ENCODE measurements around the gene TUFM.

Gene TUFM

GRCh38 chr16:28879841-28880588 is 33.9 kb upstream of the TUFM start:
- peaks cover 0 to 3% (median 0%) of the 10 kb centered on the region in 4 experiments for H3K36me3 ChIP-seq (ENCODE audit: control insufficient read depth in 4 of 4, insufficient read depth in 4 of 4, low read length in 3 of 4)

GRCh38 chr16:28879261-28879840 is 33.2 kb upstream of the TUFM start:
- Histone ChIP-seq H3K27ac (ENCODE audit: insufficient read depth in 1 of 2, low read depth in 1 of 2, low read length in 2 of 2, poor library complexity in 1 of 2, severe bottlenecking in 2 of 2) (peak overlapping the region in 1 of 2 experiments; percentile 14), H3K27me3 (replicated peaks in 2 of 5; ENCODE audit: control insufficient read depth in 4 of 5, insufficient read depth in 5 of 5, low read length in 4 of 5) (peaks cover 0 to 8% (median 0%) of the 10 kb centered on the region in 5 experiments), H3K9me3 (ENCODE audit: control extremely low read depth in 1 of 5, control insufficient read depth in 4 of 5, insufficient read depth in 2 of 5, low read depth in 1 of 5, low read length in 4 of 5) (no peaks in the 10 kb centered on the region), H3K4me3 (ENCODE audit: control insufficient read depth in 1 of 7, extremely low read depth in 1 of 7, insufficient read depth in 4 of 7, low read depth in 2 of 7, low read length in 6 of 7) (peak overlapping the region in 6 of 7 experiments; percentile 38 to 83 (median 72)), H3K4me1 (ENCODE audit: control extremely low read depth in 1 of 4, control insufficient read depth in 4 of 4, insufficient read depth in 4 of 4, low read length in 3 of 4) (peaks cover 2 to 33% (median 18%) of the 10 kb centered on the region in 4 experiments), H3K36me3 (ENCODE audit: control insufficient read depth in 4 of 4, insufficient read depth in 4 of 4, low read length in 3 of 4) (peaks cover 0 to 4% (median 3%) of the 10 kb centered on the region in 4 experiments)
- DNase-seq = no peak
- POLR2A ChIA-PET = interaction anchor here (0.6 kb wide), 1 partner anchor 17 kb away, joined by 5 read pairs; no protein-coding TSS in a partner anchor
- CTCF ChIA-PET = interaction anchor here (1.1 to 2.4 kb wide), 5 partner anchors 14 to 68 kb away, joined by 3 to 8 read pairs (median 6); partner anchors contain the start of gene RABEP2
- 3% methylated on average over 14 of the region's 27 CpGs for WGBS (ENCODE audit: insufficient coverage)

More at GRCh38 chr16:28879841-28880588, 33.9 kb upstream of the TUFM start:
- Histone ChIP-seq H3K4me3 (ENCODE audit: control insufficient read depth in 1 of 7, extremely low read depth in 1 of 7, insufficient read depth in 4 of 7, low read depth in 2 of 7, low read length in 6 of 7) (peak overlapping the region in 6 of 7 experiments; percentile 38 to 83 (median 72)), H3K4me1 (ENCODE audit: control extremely low read depth in 1 of 4, control insufficient read depth in 4 of 4, insufficient read depth in 4 of 4, low read length in 3 of 4) (peaks cover 2 to 33% (median 18%) of the 10 kb centered on the region in 4 experiments), H3K27ac (ENCODE audit: insufficient read depth in 1 of 2, low read depth in 1 of 2, low read length in 2 of 2, poor library complexity in 1 of 2, severe bottlenecking in 2 of 2) (peak overlapping the region in 1 of 2 experiments; percentile 14), H3K9me3 (ENCODE audit: control extremely low read depth in 1 of 5, control insufficient read depth in 4 of 5, insufficient read depth in 2 of 5, low read depth in 1 of 5, low read length in 4 of 5) (no peaks in the 10 kb centered on the region), H3K27me3 (replicated peaks in 2 of 5; ENCODE audit: control insufficient read depth in 4 of 5, insufficient read depth in 5 of 5, low read length in 4 of 5) (peaks cover 0 to 8% (median 0%) of the 10 kb centered on the region in 5 experiments)
- peak; percentile 77 to 88 (median 88) for DNase-seq
- ChIA-PET CTCF (interaction anchor here (1.0 to 2.4 kb wide), 8 partner anchors 9 to 67 kb away, joined by 3 to 8 read pairs (median 4); partner anchors contain the start of gene RABEP2), POLR2A (interaction anchor here (0.6 kb wide), 1 partner anchor 16 kb away, joined by 5 read pairs; no protein-coding TSS in a partner anchor)
- WGBS (ENCODE audit: insufficient coverage) = under 1% methylated on average over 59 of the region's 66 CpGs

- 93% methylated on average over 18 of the region's 25 CpGs for WGBS (ENCODE audit: insufficient coverage)
- no peaks in the 10 kb centered on the region for H3K9me3 ChIP-seq (ENCODE audit: control extremely low read depth in 1 of 5, control insufficient read depth in 4 of 5, insufficient read depth in 2 of 5, low read depth in 1 of 5, low read length in 4 of 5)
- ChIA-PET CTCF (interaction anchor here (1.3 to 2.4 kb wide), 2 partner anchors 13 to 46 kb away, joined by 3 to 8 read pairs; partner anchors contain the start of gene RABEP2), POLR2A (no interaction called here)
- peaks cover 2 to 33% (median 18%) of the 10 kb centered on the region in 4 experiments for H3K4me1 ChIP-seq (ENCODE audit: control extremely low read depth in 1 of 4, control insufficient read depth in 4 of 4, insufficient read depth in 4 of 4, low read length in 3 of 4)
- DNase-seq = no peak
- H3K36me3 ChIP-seq (ENCODE audit: control insufficient read depth in 4 of 4, insufficient read depth in 4 of 4, low read length in 3 of 4) = peaks cover 0 to 14% (median 10%) of the 10 kb centered on the region in 4 experiments
- H3K4me3 ChIP-seq (ENCODE audit: control insufficient read depth in 1 of 7, extremely low read depth in 1 of 7, insufficient read depth in 4 of 7, low read depth in 2 of 7, low read length in 6 of 7) = peak within 1 kb of the TSS in 5 of 7 experiments; percentile 59 to 83 (median 73)
- H3K27me3 ChIP-seq (replicated peaks in 2 of 5; ENCODE audit: control insufficient read depth in 4 of 5, insufficient read depth in 5 of 5, low read length in 4 of 5) = peaks cover 0 to 8% (median 0%) of the 10 kb centered on the region in 5 experiments
- H3K27ac ChIP-seq (ENCODE audit: insufficient read depth in 1 of 2, low read depth in 1 of 2, low read length in 2 of 2, poor library complexity in 1 of 2, severe bottlenecking in 2 of 2) = peak within 1 kb of the TSS in 1 of 2 experiments; percentile 14
Measured at GRCh38 chr16:28878083-28878926, 32.2 kb upstream of the TUFM start, which contains the start of gene ATP2A1. Gene ATP2A1, plus strand, starts transcription at chr16:28878488. Its CDS starts 184 bp downstream, at chr16:28878672.

GRCh38 chr16:28877655-28878000 is 31.5 kb upstream of the TUFM start:
- no peak for DNase-seq
- Histone ChIP-seq H3K9me3 (ENCODE audit: control extremely low read depth in 1 of 5, control insufficient read depth in 4 of 5, insufficient read depth in 2 of 5, low read depth in 1 of 5, low read length in 4 of 5) (no peaks in the 10 kb centered on the region), H3K4me1 (ENCODE audit: control extremely low read depth in 1 of 4, control insufficient read depth in 4 of 4, insufficient read depth in 4 of 4, low read length in 3 of 4) (peaks cover 2 to 33% (median 18%) of the 10 kb centered on the region in 4 experiments), H3K4me3 (ENCODE audit: control insufficient read depth in 1 of 7, extremely low read depth in 1 of 7, insufficient read depth in 4 of 7, low read depth in 2 of 7, low read length in 6 of 7) (no peak overlapping the region), H3K27ac (ENCODE audit: insufficient read depth in 1 of 2, low read depth in 1 of 2, low read length in 2 of 2, poor library complexity in 1 of 2, severe bottlenecking in 2 of 2) (no peak overlapping the region), H3K36me3 (ENCODE audit: control insufficient read depth in 4 of 4, insufficient read depth in 4 of 4, low read length in 3 of 4) (peaks cover 0 to 20% (median 14%) of the 10 kb centered on the region in 4 experiments), H3K27me3 (replicated peaks in 2 of 5; ENCODE audit: control insufficient read depth in 4 of 5, insufficient read depth in 5 of 5, low read length in 4 of 5) (peaks cover 0 to 8% (median 0%) of the 10 kb centered on the region in 5 experiments)
- 100% methylated on average over 2 of the region's 2 CpGs for WGBS (ENCODE audit: insufficient coverage)
- CTCF ChIA-PET = no interaction called here
- POLR2A ChIA-PET = no interaction called here

- H3K4me3 ChIP-seq (ENCODE audit: control insufficient read depth in 1 of 7, extremely low read depth in 1 of 7, insufficient read depth in 4 of 7, low read depth in 2 of 7, low read length in 6 of 7) = no peak overlapping the region
- POLR2A ChIA-PET = no interaction called here
- no peaks in the 10 kb centered on the region for H3K9me3 ChIP-seq (ENCODE audit: control extremely low read depth in 1 of 5, control insufficient read depth in 4 of 5, insufficient read depth in 2 of 5, low read depth in 1 of 5, low read length in 4 of 5)
- H3K36me3 ChIP-seq (ENCODE audit: control insufficient read depth in 4 of 4, insufficient read depth in 4 of 4, low read length in 3 of 4) = peaks cover 2 to 24% (median 17%) of the 10 kb centered on the region in 4 experiments
- CTCF ChIA-PET = interaction anchor here (1.5 kb wide), 1 partner anchor 68 kb away, joined by 4 read pairs; no protein-coding TSS in a partner anchor
- DNase-seq = no peak
- H3K27me3 ChIP-seq (replicated peaks in 2 of 5; ENCODE audit: control insufficient read depth in 4 of 5, insufficient read depth in 5 of 5, low read length in 4 of 5) = peaks cover 0 to 8% (median 0%) of the 10 kb centered on the region in 5 experiments
- WGBS (ENCODE audit: insufficient coverage) = 78% methylated on average over 9 of the region's 12 CpGs
- H3K4me1 ChIP-seq (ENCODE audit: control extremely low read depth in 1 of 4, control insufficient read depth in 4 of 4, insufficient read depth in 4 of 4, low read length in 3 of 4) = peaks cover 2 to 33% (median 18%) of the 10 kb centered on the region in 4 experiments
- H3K27ac ChIP-seq (ENCODE audit: insufficient read depth in 1 of 2, low read depth in 1 of 2, low read length in 2 of 2, poor library complexity in 1 of 2, severe bottlenecking in 2 of 2) = no peak overlapping the region
Measured at GRCh38 chr16:28876973-28877654, 31.0 kb upstream of the TUFM start.

All from common myeloid progenitor, CD34-positive (primary cell).